Muscle layer of colon (tissue), 2 donors: Measurements from ENCODE around the gene MCOLN1.
"Not testable (repeated sequence)": the region's sequence is repeated elsewhere in the genome, so short reads cannot be mapped to it uniquely, and the experiment has no call there.

ENCODE experiments used
- H3K27ac ChIP-seq: one replicate; pipeline ENCODE4 v1.7.0; 2013; ENCODE audit warnings: low read depth, mild to moderate bottlenecking, low read length, moderate library complexity
- H3K27me3 ChIP-seq, 2 donors: one replicate each; pipeline ENCODE4 v1.7.0; 2013; ENCODE audit warnings: low read length in 2 of 2, mild to moderate bottlenecking in 2 of 2; ENCODE audit not compliant: insufficient read depth in 2 of 2, control insufficient read depth in 1 of 2
- H3K36me3 ChIP-seq: one replicate; pipeline ENCODE4 v1.7.0; 2013; ENCODE audit warnings: mild to moderate bottlenecking, low read length; ENCODE audit not compliant: insufficient read depth
- H3K4me1 ChIP-seq: one replicate; pipeline ENCODE4 v1.7.0; 2013; ENCODE audit warnings: mild to moderate bottlenecking, low read length; ENCODE audit not compliant: insufficient read depth
- H3K4me3 ChIP-seq, 2 donors: one replicate each; pipeline ENCODE4 v1.7.0; 2013; ENCODE audit warnings: low read length in 2 of 2, low read depth in 1 of 2, mild to moderate bottlenecking in 1 of 2, moderate library complexity in 1 of 2
- H3K9ac ChIP-seq: one replicate; pipeline ENCODE4 v1.7.0; 2013; ENCODE audit warnings: low read length
- H3K9me3 ChIP-seq: one replicate; pipeline ENCODE4 v1.7.0; 2013; ENCODE audit warnings: mild to moderate bottlenecking, low read length
- donor health status: abdominal sarcoma.
- donor health status: Adenocarcinoma of cecum.

Gene MCOLN1

GRCh38 chr19:7562646-7563393 lies 40.4 kb downstream of the MCOLN1 start:
- H3K9me3 ChIP-seq, result no peaks in the 10 kb centered on the region
- no peak overlapping the region for H3K27ac ChIP-seq

DNA sequence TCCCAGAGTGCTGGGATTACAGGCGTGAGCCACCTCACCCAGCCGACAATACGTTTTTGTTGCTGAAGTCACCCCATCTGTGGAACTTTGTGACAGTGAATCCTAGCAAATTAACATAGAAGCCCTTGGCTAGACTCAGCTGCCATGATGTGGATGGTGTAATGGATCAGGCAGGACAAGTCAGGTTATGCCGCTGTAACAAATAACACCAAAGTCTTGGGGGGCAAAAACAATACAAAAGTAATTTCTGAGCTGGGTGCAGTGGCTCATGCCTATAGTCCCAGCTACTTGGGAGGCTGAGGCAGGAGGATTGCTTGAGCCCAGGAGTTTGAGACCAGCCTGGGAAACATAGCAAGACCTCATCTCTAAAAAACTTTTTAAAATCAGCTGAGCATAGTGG lies 42.4 kb downstream of the MCOLN1 start:
- Histone ChIP-seq H3K9me3 (no peaks in the 10 kb centered on the region), H3K27ac (no peak overlapping the region), H3K4me1 (no peaks in the 10 kb centered on the region), H3K27me3 (no peaks in the 10 kb centered on the region), H3K36me3 (peaks cover 5% of the 10 kb centered on the region), H3K4me3 (no peak overlapping the region), H3K9ac (no peak overlapping the region)

More at GRCh38 chr19:7562646-7563393, 40.4 kb downstream of the MCOLN1 start:
- H3K9ac ChIP-seq, result no peak overlapping the region
- H3K4me1 ChIP-seq, result no peaks in the 10 kb centered on the region
- H3K36me3 ChIP-seq, result peaks cover 24% of the 10 kb centered on the region
- no peak overlapping the region for H3K4me3 ChIP-seq
- H3K27me3 ChIP-seq, result no peaks in the 10 kb centered on the region

DNA sequence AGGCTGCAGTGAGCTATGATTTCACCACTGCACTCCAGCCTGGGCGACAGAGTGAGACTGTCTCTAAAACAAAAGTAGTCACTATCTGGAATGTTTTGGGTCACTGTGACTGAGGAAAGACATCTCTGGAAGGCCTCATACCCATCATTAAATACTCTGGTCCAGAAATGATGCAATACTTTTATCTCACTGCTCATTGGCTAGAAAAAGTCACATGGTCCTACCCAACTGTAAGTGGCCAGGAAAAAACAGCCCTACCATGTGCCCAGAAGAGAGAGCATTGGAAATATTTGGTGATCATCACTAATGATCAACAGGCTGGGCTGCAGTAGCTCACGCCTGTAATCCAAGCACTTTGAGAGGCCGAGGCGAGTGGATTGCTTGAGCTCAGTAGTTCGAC lies 42.9 kb downstream of the MCOLN1 start:
- Histone ChIP-seq H3K36me3 (peaks cover 3% of the 10 kb centered on the region), H3K4me1 (no peaks in the 10 kb centered on the region), H3K4me3 (no peak overlapping the region), H3K27ac (no peak overlapping the region), H3K9ac (no peak overlapping the region), H3K9me3 (no peaks in the 10 kb centered on the region), H3K27me3 (no peaks in the 10 kb centered on the region)

DNA sequence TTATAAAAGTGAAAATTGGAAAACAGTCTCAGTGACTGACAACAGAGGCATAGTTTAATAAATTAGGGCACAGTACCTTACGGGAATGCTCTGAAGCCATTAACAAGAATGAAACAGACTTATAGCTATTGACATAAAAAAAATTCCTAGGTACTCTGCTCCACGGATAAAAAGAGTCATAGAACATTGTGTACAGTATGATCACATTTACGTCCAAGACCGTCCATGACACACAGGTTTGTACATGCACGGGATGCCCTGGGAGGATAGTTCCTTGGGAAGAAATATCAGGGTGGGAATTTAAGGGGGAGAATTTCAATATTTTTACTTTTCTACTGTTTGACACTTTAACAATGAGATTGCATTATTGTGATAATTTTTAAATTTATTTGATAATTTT lies 48.3 kb downstream of the MCOLN1 start:
- H3K9ac ChIP-seq, result no peak overlapping the region
- H3K4me3 ChIP-seq, result no peak overlapping the region
- no peaks in the 10 kb centered on the region for H3K9me3 ChIP-seq
- no peaks in the 10 kb centered on the region for H3K36me3 ChIP-seq
- no peak overlapping the region for H3K27ac ChIP-seq
- no peaks in the 10 kb centered on the region for H3K27me3 ChIP-seq
- no peaks in the 10 kb centered on the region for H3K4me1 ChIP-seq

DNA sequence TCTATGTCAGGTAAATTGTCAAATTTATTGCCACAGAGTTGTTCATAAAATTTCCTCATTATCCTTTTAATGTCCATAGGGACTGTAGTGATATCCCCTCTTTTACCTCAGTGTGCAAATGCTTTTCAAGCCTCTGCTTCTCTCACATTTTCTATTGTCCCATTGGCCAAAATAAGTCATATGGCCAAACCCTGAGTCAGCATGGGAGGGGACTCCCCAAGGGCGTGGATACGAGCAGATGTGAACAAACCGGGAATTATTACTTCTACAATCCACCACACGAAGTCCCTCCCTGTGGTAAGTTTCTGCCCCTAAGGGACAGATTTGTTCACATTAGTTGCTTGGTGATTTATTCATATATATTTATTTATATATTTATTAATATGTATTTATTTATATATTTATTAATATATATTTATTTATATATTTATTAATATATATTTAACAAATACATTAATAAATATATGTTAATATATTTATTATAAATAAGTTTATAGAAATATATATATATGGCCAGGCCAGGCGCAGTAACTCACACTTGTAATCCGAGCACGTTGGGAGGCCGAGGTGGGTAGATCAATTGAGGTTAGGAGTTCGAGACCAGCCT lies 53.1 kb downstream of the MCOLN1 start:
- Histone ChIP-seq H3K36me3 (no peaks in the 10 kb centered on the region), H3K4me3 (no peak overlapping the region), H3K4me1 (no peaks in the 10 kb centered on the region), H3K9ac (no peak overlapping the region), H3K9me3 (no peaks in the 10 kb centered on the region), H3K27ac (no peak overlapping the region), H3K27me3 (no peaks in the 10 kb centered on the region)

DNA sequence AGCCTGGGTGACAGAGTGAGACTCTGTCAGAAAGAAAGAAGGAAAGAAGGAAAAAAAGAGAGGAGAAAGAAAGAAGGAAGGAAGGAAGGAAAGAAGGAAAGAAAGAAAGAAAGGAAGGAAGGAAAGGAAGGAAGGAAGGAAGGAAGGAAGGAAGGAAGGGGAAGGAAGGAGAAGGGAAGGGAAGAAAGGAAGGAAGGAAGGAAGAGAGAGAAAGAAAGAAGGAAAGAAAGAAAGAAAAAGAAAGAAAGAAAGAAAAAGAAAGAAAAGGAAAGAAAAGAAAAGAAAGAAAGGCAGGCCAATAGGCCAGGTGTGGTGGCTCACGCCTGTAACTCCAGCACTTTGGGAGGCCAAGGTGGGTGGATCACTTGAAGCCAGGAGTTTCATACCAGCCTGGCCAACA lies 55.0 kb downstream of the MCOLN1 start:
- not testable (repeated sequence) for H3K27me3 ChIP-seq, H3K27ac ChIP-seq, H3K4me3 ChIP-seq, H3K36me3 ChIP-seq, H3K9me3 ChIP-seq, H3K4me1 ChIP-seq, H3K9ac ChIP-seq

DNA sequence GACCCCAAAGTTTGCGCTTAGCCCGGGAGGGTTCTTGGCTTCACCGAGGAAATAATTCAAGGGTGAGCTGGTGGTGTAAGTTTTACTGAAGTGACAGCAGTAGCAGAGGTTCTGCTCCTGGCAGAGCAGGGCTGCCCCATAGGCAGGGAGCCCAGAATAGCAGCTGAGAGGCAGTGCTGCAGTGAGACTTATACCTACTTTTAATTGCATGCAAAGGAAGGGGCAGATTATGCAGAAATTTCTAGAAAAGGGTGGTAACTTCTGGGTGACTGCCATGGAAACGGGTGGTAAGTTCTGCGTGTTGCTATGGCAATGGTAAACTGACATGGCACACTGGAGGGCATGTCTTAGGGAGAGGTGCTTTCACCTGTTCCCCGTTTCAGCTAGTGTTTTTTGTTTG lies 55.7 kb downstream of the MCOLN1 start:
- no peak overlapping the region for H3K9ac ChIP-seq
- no peak overlapping the region for H3K27ac ChIP-seq
- no peaks in the 10 kb centered on the region for H3K36me3 ChIP-seq
- H3K4me3 ChIP-seq, result no peak overlapping the region
- no peaks in the 10 kb centered on the region for H3K4me1 ChIP-seq
- H3K9me3 ChIP-seq, result no peaks in the 10 kb centered on the region
- no peaks in the 10 kb centered on the region for H3K27me3 ChIP-seq

DNA sequence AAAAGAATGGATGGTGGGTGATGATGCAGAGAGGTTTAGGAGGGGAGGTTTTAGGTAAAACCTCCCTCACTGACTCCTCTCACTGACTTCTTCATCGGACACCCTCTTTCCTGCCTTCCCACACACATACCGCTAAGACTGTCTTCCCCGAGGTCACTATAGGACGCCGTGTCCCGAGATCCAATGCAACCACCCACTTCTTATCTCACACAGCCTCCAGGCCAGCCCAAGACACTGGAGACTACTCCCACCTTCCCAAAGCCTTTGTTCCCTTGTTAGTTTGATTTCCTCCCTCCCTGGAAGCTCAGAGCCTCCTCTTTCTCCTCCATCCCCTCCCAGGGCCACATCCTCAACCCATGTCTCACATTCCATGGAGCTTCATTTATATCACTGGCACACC lies 56.8 kb downstream of the MCOLN1 start:
- Histone ChIP-seq H3K9me3 (no peaks in the 10 kb centered on the region), H3K27ac (no peak overlapping the region), H3K9ac (no peak overlapping the region), H3K36me3 (no peaks in the 10 kb centered on the region), H3K27me3 (no peaks in the 10 kb centered on the region), H3K4me3 (no peak overlapping the region), H3K4me1 (no peaks in the 10 kb centered on the region)

DNA sequence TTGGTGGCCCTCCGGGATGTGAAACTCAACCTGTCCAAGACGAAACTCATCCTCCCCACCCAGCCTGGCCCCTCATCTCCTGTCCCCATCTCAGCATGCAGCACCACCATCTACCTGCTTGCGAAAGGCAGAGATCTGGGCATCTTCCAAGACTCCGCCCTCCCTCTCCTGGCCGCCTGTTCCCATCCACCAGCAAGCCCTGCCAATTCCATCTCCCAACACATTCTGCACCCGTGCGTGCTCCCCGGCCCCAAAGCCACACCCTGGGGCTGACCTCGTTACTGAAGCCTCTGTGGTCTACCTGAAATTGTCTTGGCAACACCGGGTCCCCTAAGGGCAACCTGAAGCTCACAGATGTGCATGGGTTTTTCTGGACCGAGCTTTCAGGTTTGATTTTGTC lies 60.0 kb downstream of the MCOLN1 start:
- no peaks in the 10 kb centered on the region for H3K4me1 ChIP-seq
- H3K9me3 ChIP-seq, result no peaks in the 10 kb centered on the region
- no peak overlapping the region for H3K27ac ChIP-seq
- H3K4me3 ChIP-seq, result no peak overlapping the region
- H3K9ac ChIP-seq, result no peak overlapping the region
- H3K27me3 ChIP-seq, result no peaks in the 10 kb centered on the region
- H3K36me3 ChIP-seq, result no peaks in the 10 kb centered on the region
